GM08714 (cell line): ENCODE measurements around the gene PTPRN2.

Experiments used
- H3K4me3 ChIP-seq: fragments of 200-500 bp; sonication (Bioruptor generic); 2 replicates; pipeline ENCODE4 v1.5.1; 2014; ENCODE audit warnings: mild to moderate bottlenecking, low read length, inconsistent platforms
- ZNF274 ChIP-seq: IDR thresholded peaks from 2 replicates; pipeline ENCODE4 v1.6.1; 2012; ENCODE audit warnings: mild to moderate bottlenecking, low read depth, low read length

The PTPRN2 gene

GRCh38 chr7:158114056-158114850 lies 473.4 kb downstream of the PTPRN2 start:
- TF ChIP-seq ZNF274: no peak
- no peak overlapping the region for H3K4me3 ChIP-seq

GRCh38 chr7:158113321-158114025 lies 474.1 kb downstream of the PTPRN2 start:
- no peak overlapping the region for H3K4me3 ChIP-seq
- TF ChIP-seq ZNF274: no peak

GRCh38 chr7:158112571-158113320 lies 474.9 kb downstream of the PTPRN2 start:
- H3K4me3 ChIP-seq: no peak overlapping the region
- no peak for TF ChIP-seq ZNF274

GRCh38 chr7:158111906-158112570 lies 475.6 kb downstream of the PTPRN2 start:
- TF ChIP-seq ZNF274: no peak
- H3K4me3 ChIP-seq: no peak overlapping the region

- no peak for TF ChIP-seq ZNF274
- no peak overlapping the region for H3K4me3 ChIP-seq
These were observed 476.4 kb downstream of the PTPRN2 start for GRCh38 chr7:158111049-158111751.

GRCh38 chr7:158110661-158111048 lies 477.0 kb downstream of the PTPRN2 start:
- H3K4me3 ChIP-seq: no peak overlapping the region
- TF ChIP-seq ZNF274: no peak

- H3K4me3 ChIP-seq: no peak overlapping the region
These were observed 477.5 kb downstream of the PTPRN2 start for GRCh38 chr7:158110034-158110590.

GRCh38 chr7:158109364-158110033 lies 478.1 kb downstream of the PTPRN2 start:
- no peak for TF ChIP-seq ZNF274
- no peak overlapping the region for H3K4me3 ChIP-seq

More at GRCh38 chr7:158110034-158110590, 477.5 kb downstream of the PTPRN2 start:
- TF ChIP-seq ZNF274: no peak

GRCh38 chr7:158108646-158109293 lies 478.9 kb downstream of the PTPRN2 start:
- no peak overlapping the region for H3K4me3 ChIP-seq
- no peak for TF ChIP-seq ZNF274

GRCh38 chr7:158107806-158108205 lies 479.8 kb downstream of the PTPRN2 start:
- no peak for TF ChIP-seq ZNF274
- no peak overlapping the region for H3K4me3 ChIP-seq

- no peak overlapping the region for H3K4me3 ChIP-seq
- no peak for TF ChIP-seq ZNF274
These were observed 481.4 kb downstream of the PTPRN2 start for GRCh38 chr7:158106272-158106671.

GRCh38 chr7:158103378-158103777 lies 484.2 kb downstream of the PTPRN2 start:
- H3K4me3 ChIP-seq: no peak overlapping the region
- TF ChIP-seq ZNF274: no peak
